GM19468 (cell line): ENCODE data around the gene RAB11A.
"Not testable (repeated sequence)": the region's sequence is repeated elsewhere in the genome, so short reads cannot be mapped to it uniquely, and the experiment has no call there.

Experiments
- ATAC-seq: cut with Tn5 transposase; IDR thresholded peaks from one replicate; pipeline ENCODE4 v1.9.1; 2021; ENCODE audit warnings: mild to moderate bottlenecking, moderate library complexity, moderate number of reproducible peaks; ENCODE audit not compliant: unreplicated experiment; ENCODE audit errors: extremely low read depth

The RAB11A gene

GRCh38 chr15:65841121-65841930 is 28.0 kb upstream of the RAB11A start:
- no peak for ATAC-seq

DNA sequence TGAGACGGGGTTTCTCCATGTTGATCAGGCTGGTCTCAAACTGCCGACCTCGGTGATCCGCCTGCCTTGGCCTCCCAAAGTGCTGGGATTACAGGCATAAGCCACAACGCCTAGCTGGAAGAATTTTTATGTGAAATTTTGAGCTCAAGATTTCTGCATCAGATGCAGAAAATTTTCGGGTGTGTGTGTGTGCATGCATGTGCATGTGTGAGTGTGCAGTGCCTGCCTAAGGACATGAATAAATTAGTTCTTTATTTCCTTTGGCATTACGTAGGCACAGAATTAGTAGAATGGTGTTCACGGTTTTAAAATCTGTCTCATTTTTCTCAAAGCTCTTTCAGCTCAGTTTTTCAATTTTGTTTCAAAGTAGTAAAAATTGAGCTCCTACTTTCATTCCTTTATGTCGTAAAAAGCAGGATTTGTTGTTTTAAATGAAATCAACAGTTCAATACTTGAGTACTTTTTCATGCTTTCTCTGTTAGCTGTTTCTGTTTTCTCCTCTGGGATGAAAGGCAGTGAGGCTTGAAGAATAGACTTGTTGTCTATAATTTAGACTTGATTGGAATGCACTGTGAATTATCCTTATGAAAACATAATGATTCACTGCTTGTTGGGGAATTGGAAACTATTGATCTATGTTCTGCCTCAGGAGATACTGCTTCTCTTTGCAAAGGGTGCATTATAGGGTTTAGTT is 23.3 kb upstream of the RAB11A start:
- no peak for ATAC-seq

- ATAC-seq: no peak
These were observed 21.3 kb upstream of the RAB11A start for GRCh38 chr15:65847989-65848388.

- no peak for ATAC-seq
These were observed 17.3 kb upstream of the RAB11A start for GRCh38 chr15:65851981-65852380.

GRCh38 chr15:65856821-65857455 is 12.4 kb upstream of the RAB11A start:
- ATAC-seq: no peak

DNA sequence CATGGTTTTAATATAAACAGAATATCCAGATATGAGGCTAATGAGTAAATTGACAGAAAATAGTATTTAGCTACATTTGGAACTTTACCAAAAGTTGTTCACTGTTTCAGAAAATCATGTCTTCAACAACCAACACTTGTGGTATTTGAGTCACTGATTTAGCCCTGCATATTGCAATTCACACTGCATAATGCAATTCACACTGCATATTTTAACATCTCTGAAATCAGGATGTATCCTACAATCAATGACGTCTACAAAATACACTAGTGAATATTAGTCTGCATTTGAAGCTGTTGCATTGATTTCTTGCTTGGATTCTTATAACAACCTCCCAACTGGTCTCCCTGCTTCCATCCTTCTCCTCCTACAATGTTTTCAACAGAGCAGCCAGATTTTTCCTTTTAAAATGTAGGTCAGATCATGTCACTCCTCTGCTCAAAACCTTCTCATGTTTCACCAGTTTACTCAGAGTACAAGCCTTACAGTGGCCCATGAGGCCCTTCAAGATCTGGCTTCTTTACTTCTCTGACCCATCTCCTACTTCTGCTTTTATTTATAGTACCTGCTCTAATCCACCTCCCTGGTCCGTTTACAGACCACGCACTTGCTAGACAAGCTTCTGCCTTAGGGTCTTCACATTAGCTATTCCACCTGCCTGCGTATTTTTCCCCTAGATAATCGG is 11.4 kb upstream of the RAB11A start:
- no peak for ATAC-seq

DNA sequence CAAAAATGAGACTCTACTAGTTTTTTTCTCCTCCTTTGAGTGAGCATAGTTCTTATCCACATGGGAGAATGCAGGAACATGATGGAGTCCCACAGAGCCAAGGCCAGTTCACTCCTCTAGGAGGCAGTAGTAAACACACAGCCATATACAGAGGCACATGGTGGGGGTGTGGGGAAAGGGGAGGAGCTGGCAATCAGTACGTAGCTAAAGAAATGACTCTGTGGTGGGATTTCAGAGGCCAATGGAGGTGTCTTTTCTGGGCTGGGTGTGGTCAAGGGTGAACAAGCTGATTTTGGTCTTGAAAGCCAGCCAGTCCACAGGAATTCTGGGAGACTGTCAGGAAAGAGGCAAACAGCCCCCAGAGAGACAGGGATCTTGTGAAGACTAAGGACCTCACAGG is 6.6 kb upstream of the RAB11A start:
- no peak for ATAC-seq

GRCh38 chr15:65863106-65863505 is 6.2 kb upstream of the RAB11A start:
- no peak for ATAC-seq

GRCh38 chr15:65867244-65867643 is 2.0 kb upstream of the RAB11A start:
- ATAC-seq: no peak

DNA sequence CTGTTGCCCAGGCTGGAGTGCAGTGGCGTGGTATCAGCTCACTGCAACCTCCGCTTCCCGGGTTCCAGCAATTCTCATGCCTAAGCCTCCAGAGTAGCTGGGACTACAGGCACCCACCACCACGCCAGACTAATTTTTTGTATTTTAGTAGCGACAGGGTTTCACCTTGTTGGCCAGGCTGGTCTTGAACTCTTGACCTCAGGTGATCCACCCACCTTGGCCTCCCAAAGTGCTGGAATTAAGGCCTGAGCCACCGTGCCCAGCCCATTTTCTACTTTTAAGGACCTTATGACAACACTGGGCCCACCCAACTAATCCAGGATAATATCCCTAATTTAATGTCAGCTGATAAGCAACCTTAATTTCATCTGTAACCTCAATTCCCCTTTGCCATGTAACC is 1.4 kb upstream of the RAB11A start:
- ATAC-seq: not testable (repeated sequence)

GRCh38 chr15:65868546-65869125 is 655 bp upstream of the RAB11A start:
- no peak for ATAC-seq

DNA sequence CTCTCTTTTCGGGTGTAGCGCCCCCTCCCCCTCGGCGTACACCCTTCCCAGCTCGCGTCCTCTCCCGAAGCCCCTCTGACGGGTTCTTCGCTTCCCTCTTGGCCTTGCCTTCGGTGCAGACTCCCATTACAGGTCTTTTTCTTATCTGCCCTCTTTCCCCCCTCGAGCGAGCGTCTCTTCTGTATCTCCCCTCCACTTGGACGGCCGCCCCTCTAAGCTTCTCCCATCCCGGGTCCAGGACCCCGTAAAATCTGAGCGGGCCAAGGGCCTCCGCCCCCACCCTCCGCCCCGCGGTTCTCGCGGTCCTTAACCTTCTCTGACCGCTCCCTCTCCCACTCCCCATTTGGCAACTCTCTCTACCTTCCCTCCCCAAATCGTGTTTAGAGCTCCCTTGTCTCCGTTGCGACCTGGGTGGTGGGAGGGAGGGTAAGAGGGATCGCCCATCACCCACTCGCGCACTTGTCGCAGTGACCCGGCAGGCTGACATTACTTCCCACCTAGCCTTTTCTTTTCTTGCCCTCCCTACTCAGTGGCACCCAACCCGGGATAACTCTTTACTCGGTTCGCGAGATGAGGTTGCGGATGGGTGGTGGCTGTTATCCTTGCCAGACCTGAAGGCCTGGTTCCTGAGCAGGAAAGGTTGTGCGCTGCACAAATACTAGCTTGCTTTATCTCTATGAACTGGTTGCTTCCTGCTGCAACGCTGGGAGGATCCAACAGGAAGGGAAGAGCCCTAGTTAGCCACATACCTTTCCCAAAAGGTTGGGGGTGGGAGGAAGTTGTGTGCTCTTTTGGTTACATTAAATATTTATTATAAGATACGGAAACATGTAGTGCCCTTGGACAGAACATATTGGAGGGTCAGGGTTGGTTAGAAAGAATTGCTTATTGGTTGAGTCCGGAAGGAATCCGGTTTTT is 922 bp downstream of the RAB11A start:
- no peak for ATAC-seq

GRCh38 chr15:65870889-65871533 is 1.7 kb downstream of the RAB11A start:
- no peak for ATAC-seq

GRCh38 chr15:65871886-65872285 is 2.6 kb downstream of the RAB11A start:
- not testable (repeated sequence) for ATAC-seq

DNA sequence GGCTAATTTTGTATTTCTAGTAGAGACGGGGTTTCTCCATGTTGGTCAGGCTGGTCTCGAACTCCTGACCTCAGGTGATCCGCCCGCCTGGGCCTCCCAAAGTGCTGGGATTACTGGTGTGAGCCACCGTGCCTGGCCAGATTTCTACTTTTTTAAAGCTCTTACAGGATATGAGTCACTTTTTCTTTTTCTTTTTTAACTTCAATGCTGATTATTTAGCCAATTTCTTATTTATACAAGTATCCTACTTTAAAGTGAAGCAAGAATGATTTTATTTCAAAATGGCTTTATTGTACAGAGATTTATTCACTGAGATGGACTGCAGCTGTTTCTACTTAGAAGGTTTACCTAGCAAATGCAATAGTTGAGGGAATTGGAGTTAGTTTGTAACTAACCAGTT is 3.3 kb downstream of the RAB11A start:
- not testable (repeated sequence) for ATAC-seq

- no peak for ATAC-seq
These were observed 4.0 kb downstream of the RAB11A start for GRCh38 chr15:65873256-65873655.

DNA sequence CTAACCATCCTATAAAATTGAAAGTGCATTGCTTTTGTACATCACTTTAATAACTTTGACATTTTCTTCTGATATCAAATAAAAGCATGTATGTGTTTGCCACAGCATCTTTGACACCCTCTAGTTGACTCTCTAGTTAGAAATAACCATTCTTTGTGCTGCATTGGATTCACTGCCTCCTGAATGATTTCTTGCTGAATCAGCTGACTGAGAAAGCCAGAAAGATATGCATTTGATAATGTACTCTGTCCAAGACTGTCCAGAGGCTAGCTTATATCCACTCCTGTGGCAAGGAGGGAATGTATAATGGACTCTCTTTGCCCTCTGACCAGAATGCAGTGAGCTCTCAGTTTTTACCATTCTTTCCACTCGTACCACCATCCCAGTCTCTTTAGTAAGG is 6.2 kb downstream of the RAB11A start:
- ATAC-seq: no peak

DNA sequence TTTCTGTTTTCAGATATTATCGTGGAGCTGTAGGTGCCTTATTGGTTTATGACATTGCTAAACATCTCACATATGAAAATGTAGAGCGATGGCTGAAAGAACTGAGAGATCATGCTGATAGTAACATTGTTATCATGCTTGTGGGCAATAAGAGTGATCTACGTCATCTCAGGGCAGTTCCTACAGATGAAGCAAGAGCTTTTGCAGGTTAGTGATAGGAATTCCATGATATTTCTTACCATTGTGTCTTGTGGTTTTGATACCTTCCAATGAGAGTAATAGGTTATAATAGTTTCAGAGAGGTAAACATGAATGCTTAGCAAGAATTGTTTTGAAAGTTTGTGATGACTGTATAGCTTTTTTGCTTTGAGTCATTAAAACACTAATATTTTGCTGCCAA is 8.5 kb downstream of the RAB11A start:
- no peak for ATAC-seq
